GM19395 (cell line): ENCODE measurements around the gene ACVR1.

Experiments
- ATAC-seq: cut with Tn5 transposase; IDR thresholded peaks from one replicate; pipeline ENCODE4 v1.9.1; 2021; ENCODE audit warnings: mild to moderate bottlenecking, moderate library complexity; ENCODE audit not compliant: unreplicated experiment

Gene ACVR1

GRCh38 chr2:157876066-157876785, at the start of gene ACVR1:
ACVR1 (minus strand) TSS chr2:157876330; CDS start chr2:157799493, 76,837 bp downstream.
- ATAC-seq = peak; percentile 91

- ATAC-seq = no peak
These were observed 48.9 kb upstream of the ACVR1 start for GRCh38 chr2:157925071-157925470.

GRCh38 chr2:157923598-157924217, 47.6 kb upstream of the ACVR1 start:
- no peak for ATAC-seq

- ATAC-seq = no peak
These were observed 46.7 kb upstream of the ACVR1 start for GRCh38 chr2:157922815-157923214.

- no peak for ATAC-seq
These were observed 46.2 kb upstream of the ACVR1 start for GRCh38 chr2:157922336-157922735.

- ATAC-seq = no peak
These were observed 44.6 kb upstream of the ACVR1 start for GRCh38 chr2:157920736-157921135.

GRCh38 chr2:157919181-157919580, 43.1 kb upstream of the ACVR1 start:
- ATAC-seq = no peak

- no peak for ATAC-seq
These were observed 42.2 kb upstream of the ACVR1 start for GRCh38 chr2:157918319-157918718.

- ATAC-seq = no peak
These were observed 35.6 kb upstream of the ACVR1 start for GRCh38 chr2:157911750-157912149.

- ATAC-seq = no peak
These were observed 35.1 kb upstream of the ACVR1 start for GRCh38 chr2:157911246-157911645.

- ATAC-seq = no peak
These were observed 29.0 kb upstream of the ACVR1 start for GRCh38 chr2:157905092-157905491.

- no peak for ATAC-seq
These were observed 27.5 kb upstream of the ACVR1 start for GRCh38 chr2:157903626-157904025.

GRCh38 chr2:157903151-157903550, 27.0 kb upstream of the ACVR1 start:
- no peak for ATAC-seq

GRCh38 chr2:157902692-157903091, 26.6 kb upstream of the ACVR1 start:
- no peak for ATAC-seq

GRCh38 chr2:157901325-157901724, 25.2 kb upstream of the ACVR1 start:
- ATAC-seq = no peak

GRCh38 chr2:157900684-157901083, 24.6 kb upstream of the ACVR1 start:
- ATAC-seq = no peak

GRCh38 chr2:157900203-157900602, 24.1 kb upstream of the ACVR1 start:
- no peak for ATAC-seq

GRCh38 chr2:157899125-157899839, 23.2 kb upstream of the ACVR1 start:
- ATAC-seq = peak; percentile 87

GRCh38 chr2:157898591-157898996, 22.5 kb upstream of the ACVR1 start:
- ATAC-seq = no peak

- peak; percentile 51 for ATAC-seq
These were observed 21.2 kb upstream of the ACVR1 start for GRCh38 chr2:157897106-157897971.

GRCh38 chr2:157895531-157895930, 19.4 kb upstream of the ACVR1 start:
- no peak for ATAC-seq
